22Rv1 (cell line): Measurements from ENCODE around the gene MRPL24.
A peak's percentile ranks its signal among the peaks of the same experiment; 100 is the strongest.

Experiments used
- H3K27ac ChIP-seq: fragments of 450-650 bp; 2 replicates; pipeline ENCODE4 v1.5.1; 2017
- ZFX ChIP-seq: fragments of 450-650 bp; IDR thresholded peaks from 2 replicates; pipeline ENCODE4 v1.6.1; 2017; ENCODE audit warnings: antibody characterized with exemption, borderline replicate concordance
- TF ChIP-seq, protein P1 (sequence below): fragments of 450-650 bp; IDR thresholded peaks from 2 replicates; pipeline ENCODE4 v1.5.1; 2017; ENCODE audit warnings: mild to moderate bottlenecking

The MRPL24 gene

DNA sequence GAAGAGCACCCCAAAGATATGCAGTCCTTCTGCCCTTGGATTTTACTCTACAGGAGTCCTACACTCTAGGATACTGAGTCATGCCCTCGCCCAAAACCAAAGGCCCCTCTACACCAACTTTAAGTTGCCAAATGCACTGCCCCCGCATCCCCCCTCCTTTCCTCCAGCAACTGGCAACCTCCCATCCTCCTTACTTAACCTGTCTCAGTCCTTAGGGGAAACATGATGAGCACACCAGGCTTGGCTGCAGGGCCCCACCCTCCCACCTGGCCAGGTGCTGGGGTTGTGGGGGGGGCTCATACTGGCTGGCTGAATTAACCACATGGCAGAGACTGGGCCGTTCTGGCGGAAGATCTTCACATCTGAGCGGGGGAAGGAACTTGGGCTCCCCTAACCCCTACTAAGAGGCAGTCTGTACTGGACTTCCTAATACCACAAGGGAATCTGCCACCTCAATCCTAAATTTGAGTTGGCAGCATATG is 9.3 kb upstream of the MRPL24 start:
- no peak for TF ChIP-seq ZFX
- TF ChIP-seq, protein P1, sequence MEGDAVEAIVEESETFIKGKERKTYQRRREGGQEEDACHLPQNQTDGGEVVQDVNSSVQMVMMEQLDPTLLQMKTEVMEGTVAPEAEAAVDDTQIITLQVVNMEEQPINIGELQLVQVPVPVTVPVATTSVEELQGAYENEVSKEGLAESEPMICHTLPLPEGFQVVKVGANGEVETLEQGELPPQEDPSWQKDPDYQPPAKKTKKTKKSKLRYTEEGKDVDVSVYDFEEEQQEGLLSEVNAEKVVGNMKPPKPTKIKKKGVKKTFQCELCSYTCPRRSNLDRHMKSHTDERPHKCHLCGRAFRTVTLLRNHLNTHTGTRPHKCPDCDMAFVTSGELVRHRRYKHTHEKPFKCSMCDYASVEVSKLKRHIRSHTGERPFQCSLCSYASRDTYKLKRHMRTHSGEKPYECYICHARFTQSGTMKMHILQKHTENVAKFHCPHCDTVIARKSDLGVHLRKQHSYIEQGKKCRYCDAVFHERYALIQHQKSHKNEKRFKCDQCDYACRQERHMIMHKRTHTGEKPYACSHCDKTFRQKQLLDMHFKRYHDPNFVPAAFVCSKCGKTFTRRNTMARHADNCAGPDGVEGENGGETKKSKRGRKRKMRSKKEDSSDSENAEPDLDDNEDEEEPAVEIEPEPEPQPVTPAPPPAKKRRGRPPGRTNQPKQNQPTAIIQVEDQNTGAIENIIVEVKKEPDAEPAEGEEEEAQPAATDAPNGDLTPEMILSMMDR, result no peak
- H3K27ac ChIP-seq, result peak overlapping the region; percentile 97

DNA sequence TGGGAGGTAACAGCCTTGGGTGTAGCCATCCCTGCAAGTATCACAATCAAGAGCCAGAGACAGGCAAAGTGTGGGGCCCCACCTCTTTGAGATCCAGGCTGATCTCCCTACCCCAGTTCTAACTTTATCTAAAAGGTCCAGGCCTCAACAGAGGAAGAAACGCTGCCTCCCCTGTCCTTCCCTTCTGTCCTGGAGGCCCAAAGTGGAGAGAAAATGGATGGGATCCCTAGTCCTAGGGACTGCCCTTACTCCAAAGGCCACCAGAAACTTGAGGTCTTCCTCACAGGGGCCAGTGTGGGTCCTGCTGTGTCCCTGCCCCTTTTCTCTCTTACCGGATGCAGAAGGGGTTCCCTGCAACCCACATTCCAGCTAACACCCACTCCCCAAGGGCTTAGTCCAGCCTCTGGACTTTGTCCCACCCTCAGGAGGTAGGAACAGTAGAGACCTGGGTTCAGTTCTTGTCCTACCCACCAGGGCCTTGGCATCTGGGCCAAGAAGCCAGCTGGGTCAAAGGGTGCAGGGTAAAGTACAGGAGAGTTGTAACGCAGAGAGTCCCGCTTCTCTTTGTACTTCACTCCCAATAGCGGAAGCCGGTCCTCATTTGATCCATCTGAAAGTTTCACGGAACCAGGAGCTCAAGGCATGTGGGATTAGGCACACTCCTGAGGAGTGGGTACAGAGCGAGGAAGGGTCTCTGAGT is 8.7 kb upstream of the MRPL24 start:
- no peak for TF ChIP-seq ZFX
- TF ChIP-seq, protein P1, result no peak
- H3K27ac ChIP-seq, result peak overlapping the region; percentile 97

DNA sequence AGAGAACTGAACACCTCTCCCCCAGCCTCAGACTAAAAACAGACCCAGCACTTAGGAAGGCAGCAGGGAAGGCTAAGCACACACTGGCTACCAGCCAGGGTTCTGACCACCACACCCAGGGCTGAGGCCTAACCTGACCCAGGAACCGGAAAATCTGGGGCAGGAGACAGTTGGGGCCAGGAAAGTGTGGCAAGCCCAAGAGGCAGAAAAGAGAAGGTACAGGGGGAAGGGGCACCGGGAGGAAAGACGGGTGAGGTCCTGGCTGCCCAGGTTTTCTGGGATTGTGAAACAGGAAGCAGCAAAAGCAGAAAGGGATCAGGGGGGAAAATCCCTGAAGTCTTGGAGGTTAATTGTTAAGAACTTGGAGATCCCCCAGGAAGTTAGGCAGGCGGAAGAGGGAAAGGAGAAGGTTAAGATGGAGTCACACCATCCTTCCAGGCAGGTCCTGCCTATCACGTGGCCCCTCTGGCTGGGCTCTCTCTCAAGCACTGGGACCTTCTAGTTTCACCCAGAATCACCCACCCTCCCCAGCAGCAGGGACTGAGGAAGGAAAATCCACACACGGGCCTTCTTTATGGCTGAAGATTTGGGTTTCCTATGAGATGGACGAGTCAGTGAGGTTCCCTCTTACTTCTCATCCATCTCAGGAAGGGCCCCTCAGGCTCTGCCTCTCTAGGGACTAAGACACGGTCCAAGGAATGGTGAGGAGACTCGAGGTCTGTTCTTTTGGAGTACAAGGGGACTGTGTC is 8.0 kb upstream of the MRPL24 start:
- H3K27ac ChIP-seq, result peak overlapping the region; percentile 97

DNA sequence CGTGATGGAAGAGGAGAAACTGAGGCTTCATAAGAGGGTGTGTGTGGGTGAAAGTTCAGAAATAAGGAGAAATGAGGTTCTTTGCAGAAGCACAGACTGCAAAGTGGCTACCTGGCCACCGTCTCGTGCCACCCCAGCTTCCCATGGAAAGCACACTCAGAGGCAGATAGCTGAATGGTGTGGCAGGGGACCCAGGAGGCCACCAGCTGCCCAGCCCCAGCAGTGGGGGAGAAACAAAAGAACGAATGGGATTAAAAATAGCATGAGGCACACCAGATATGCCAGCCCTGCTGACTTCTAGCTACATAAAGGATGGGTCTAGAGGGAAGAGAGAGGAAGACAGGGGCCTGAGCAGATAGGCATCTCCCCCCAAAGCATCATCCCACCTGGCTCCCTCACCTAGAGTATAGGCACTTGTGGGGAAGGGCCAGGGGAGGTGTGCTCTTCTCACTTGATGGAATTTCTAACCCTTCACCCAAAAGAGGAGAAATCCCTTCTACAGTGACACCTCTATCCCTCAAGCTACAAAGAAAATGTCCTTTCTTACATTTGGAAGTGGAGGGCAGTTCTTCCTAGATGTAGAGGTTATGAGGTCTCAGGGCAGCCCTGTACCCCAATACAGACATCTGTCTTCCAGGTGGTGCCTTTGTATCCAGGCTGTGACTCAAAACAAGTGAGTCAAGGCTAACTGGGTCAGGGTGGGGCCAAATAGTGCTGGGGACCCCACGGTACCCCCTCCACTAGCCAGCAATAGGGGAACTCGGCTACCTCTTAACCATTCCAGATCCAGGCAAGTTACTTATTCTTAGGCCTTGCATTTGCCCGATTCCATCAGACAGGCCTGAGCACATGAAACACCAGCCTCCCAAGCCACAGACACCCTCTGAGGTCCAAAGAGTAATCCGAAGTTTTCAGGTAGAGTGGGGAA is 7.1 kb upstream of the MRPL24 start:
- TF ChIP-seq, protein P1, result no peak
- no peak for TF ChIP-seq ZFX
- peak overlapping the region; percentile 97 for H3K27ac ChIP-seq

More for the DNA sequence above, 8.0 kb upstream of the MRPL24 start:
- TF ChIP-seq ZFX, result no peak
- TF ChIP-seq, protein P1, result no peak

DNA sequence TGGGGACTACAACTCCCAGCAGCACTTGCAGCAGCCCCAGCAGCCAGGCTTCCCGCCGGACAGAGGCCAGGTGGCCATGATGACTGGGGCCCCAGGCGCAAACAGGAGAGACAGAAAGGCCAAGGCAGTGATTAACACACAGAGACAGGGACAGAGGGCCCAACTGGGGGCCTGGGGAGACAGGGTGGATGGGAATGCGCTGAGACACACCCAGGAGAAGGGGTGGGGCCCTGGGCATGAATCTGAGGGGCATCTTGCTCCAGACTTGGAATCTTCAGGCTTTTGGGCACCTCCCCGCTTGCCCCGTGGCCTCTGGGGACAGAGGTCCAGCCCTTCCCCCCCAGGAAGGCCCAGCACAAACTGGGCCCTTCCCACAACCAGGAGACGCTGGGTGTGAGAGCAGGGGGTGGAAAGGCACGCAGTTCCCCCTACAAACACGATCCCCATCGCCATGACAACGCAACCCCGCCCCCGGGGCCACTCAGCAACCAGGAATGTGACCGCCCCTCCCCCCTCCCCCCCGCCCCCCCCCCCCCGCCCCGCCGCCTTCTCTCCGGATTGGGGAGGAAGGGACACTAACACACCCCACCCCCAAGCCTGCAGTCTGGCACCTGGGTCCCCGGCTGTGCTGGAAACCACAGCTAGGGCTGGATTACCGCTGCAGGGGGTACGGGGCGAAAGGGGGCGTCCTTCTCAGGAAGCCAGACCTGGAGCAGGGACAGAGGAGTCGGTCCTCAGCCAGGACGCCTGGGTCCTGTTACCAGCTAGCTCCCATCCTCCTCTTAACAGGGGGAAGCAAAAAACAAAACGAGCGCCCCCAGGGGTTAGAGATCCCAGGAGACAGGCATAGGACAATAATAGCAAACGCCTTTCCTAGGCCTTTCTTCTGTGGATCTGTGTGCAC is 6.1 kb upstream of the MRPL24 start:
- peak overlapping the region; percentile 97 for H3K27ac ChIP-seq
- TF ChIP-seq, protein P1, result no peak
- no peak for TF ChIP-seq ZFX

DNA sequence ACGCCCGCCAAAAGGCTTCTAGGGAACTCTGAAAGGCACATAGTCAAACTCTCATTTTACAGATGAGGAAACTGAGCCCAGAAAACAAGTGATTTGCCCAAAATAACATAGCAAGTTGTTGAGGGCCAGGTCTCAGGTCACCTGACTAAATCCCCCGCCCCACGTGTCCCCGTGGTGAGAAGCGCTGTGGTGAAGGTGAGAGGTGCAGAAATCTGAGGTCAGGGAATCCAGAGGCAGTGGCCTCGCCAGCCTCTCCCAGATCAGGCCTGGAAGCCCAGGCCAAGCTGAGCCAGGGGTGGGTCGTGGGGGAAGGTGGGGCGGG is 5.5 kb upstream of the MRPL24 start:
- H3K27ac ChIP-seq, result peak overlapping the region; percentile 97
- TF ChIP-seq, protein P1, result no peak
- TF ChIP-seq ZFX, result no peak
